Subcutaneous adipose tissue (tissue), 4 donors: ENCODE measurements around the gene ABTB2. TPM values are rescaled to one million over a fixed set of nuclear protein-coding genes. Genes with fewer than 3 reads are reported as not detected.

ENCODE experiments used
- total RNA-seq, 4 donors: library from RNA; depleted of rRNA; stranded (reverse); fragments of >200 nt; gene quantifications; one replicate each; pipeline ENCODE4 v1.1.0, GENCODE V29; 2016
- TF ChIP-seq, protein P1 (sequence below): fragments of 450-650 bp; IDR thresholded peaks from one replicate; pipeline ENCODE4 v1.5.1; 2016; ENCODE audit warnings: low read depth, mild to moderate bottlenecking, control low read depth, antibody characterized with exemption, moderate library complexity

Gene ABTB2
- total RNA-seq, 4 donors from 2014 or later, result 0.88 to 1.9 (median 1.0) TPM

DNA sequence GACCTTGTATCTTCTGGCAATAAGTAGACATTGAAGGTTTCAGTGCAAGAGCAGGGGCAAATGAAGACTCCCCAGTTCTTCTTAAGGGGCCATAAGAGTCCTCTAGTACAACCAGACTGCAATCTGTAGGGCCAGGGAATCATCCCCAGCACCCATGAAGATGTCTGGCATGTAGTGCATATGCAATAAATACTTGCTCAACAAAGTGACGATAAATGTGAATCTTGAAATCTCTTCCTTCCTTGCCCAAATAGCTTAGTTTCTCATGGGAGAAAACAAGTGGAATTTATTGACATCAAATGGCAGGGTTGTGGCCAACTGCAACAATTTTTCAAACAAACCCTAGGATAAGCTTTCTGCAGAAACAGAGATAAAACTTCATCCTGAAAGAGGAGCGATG, 107.6 kb downstream of the ABTB2 start:
- TF ChIP-seq, protein P1, sequence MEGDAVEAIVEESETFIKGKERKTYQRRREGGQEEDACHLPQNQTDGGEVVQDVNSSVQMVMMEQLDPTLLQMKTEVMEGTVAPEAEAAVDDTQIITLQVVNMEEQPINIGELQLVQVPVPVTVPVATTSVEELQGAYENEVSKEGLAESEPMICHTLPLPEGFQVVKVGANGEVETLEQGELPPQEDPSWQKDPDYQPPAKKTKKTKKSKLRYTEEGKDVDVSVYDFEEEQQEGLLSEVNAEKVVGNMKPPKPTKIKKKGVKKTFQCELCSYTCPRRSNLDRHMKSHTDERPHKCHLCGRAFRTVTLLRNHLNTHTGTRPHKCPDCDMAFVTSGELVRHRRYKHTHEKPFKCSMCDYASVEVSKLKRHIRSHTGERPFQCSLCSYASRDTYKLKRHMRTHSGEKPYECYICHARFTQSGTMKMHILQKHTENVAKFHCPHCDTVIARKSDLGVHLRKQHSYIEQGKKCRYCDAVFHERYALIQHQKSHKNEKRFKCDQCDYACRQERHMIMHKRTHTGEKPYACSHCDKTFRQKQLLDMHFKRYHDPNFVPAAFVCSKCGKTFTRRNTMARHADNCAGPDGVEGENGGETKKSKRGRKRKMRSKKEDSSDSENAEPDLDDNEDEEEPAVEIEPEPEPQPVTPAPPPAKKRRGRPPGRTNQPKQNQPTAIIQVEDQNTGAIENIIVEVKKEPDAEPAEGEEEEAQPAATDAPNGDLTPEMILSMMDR, result no peak

DNA sequence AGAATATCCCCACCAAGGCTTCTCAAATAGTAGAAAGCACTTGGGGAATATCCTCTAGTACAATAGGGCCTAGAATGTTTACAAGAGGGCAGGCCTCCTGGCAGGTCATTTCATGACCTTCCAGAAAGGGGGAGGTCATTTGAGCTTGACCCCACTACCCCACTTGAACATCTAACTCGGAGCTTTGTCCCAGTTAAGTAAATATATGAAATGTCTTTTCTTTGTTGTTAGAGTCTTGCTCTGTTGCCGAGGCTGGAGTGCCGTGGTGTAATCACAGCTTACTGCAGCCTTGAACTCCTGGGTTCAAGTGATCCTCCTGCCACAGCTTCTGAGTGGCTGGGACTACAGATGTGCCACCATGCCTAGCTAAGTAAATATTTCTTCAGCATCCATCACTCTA, 108.4 kb downstream of the ABTB2 start:
- TF ChIP-seq, protein P1, result no peak

DNA sequence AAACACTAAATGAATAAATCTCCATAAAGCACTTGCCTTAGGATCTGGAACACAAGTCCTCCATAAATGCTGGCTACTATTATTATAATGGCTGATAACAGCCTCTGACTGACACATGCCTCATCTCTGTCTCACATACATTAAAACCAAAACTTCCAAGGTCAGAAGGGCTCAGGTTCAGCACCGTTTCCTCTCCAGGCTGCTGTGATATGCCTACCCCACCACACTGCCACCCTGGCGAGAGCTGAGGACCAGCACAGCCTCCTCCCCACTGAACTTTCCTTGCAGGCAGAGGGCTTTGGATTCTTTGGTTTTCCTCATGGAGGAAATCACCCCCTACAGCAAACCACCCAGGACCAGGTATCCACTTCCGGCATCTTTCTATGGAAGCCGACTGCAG, 112.8 kb downstream of the ABTB2 start:
- TF ChIP-seq, protein P1, result no peak

DNA sequence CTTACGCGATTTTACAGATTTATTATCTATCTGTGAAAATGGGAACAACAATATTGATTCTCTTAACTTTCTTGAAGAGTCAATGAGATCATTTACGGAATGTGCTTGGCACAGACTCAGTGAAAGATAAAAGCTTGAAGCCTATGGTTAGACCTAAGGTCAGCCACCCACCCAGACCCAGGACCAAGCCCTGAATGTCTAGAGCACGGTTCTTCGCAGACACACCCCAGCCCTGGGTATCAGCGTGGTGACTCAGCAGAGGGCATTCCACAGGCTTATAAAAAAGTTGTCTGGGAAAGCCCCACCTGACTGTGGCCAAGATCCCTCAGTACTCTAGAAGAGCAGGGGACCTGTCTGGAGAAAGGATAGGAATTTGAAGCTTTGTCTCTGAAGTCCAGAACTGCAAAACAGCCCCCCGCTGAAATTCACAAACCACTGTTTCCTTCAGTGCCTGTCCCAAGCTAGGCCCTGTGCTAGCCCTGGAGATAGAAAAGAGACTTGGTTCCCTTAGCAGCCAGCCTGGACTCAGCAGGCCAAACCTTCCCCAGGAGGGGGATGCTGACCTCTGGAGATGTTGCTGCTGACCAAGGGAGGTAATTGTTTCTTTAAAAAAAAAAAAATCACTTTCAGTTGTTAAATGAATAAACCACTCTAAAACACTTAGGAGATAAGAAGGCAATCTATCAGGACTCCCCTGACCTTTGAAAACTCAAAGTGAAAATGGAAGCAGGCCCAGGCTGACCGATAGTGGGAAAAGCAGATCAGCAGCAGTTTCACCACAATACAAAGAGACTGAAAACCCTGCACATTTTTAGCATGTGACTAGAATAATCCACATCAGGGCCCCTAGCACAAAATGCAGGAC, 114.0 kb downstream of the ABTB2 start:
- TF ChIP-seq, protein P1, result no peak

DNA sequence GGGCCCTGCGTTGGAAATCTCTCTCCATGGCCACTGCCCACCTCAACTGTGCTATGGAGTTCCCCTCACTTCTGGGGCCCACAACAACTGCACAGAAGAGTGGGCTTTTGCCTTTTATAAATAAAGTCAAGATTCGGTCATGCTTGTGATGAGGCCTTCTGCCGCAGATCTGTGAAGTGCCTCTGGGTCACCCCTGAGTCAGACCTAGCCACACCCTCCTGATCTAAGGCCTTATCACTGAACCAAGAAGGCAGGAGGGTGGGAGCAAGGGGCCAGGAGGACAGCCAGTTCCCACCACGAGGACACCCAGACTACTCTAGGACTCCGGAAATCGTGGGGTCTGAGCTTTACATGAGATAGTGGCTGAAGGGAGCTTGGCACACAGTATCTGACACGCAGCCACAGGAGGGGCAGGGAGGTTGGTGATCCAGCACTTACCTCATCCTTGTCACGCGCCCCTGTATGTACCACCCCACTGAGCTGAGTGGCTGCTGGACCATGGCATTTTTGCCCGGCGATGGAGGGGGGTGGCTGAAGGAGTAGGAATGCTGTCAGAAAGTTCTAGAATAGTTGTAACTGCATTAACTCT, 115.7 kb downstream of the ABTB2 start:
- TF ChIP-seq, protein P1, result no peak

DNA sequence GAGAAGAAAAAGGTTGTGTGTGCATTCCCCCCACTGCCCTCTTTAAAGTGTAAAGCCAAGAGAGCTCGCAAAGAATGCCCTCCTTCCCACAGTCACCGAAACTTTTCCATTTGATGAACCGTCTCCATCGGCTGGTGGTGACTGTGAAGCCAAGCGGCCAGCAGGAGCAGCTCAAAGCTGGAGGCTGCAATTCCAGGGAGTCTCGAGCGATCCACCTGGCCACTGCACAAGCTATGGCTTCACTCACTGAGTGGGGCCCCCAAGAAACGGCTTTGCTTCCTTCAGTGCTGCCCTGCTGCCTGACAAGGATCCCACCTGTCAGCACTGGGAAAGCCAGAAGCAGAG, 117.7 kb downstream of the ABTB2 start:
- TF ChIP-seq, protein P1, result no peak

DNA sequence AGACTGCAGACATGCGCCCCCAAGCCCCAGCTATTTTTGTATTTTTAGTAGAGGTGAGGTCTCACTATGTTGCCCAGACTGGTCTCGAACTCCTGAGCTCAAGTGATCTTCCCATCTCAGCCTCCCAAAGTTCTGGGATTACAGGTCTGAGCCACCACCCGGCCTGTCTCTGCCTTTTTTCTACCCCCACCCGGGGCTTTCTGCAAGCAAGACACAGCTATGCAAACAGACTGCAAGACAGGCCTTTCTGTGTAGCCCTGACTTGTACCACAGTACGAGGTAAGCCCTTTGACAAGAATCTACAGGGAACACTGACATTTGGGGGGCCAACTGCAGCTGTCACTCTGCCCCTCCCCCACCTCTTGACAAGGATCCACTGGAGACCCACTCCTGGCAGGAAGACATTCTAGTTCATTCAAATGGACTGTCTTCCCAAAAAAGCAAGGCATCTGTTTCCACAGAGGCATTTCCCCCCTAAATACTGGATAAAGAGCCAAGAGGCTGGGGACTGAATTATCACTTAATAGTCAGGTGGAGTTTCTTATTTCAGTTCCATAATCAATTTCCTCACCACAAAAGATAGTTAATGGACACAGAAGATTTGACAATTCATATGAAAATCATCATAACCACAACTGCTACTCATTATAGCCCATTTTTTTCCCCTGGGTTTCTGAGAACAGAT, 118.2 kb downstream of the ABTB2 start:
- TF ChIP-seq, protein P1, result no peak
